ENCODE measurements around the gene ZNF396.

ZNF396 gene

GRCh38 chr18:35383136-35383535, 6.0 kb upstream of the ZNF396 start:
- DNase-seq (ENCODE audit: low read depth) = no peak

GRCh38 chr18:35379421-35379820, 2.3 kb upstream of the ZNF396 start:
- DNase-seq (ENCODE audit: low read depth) = no peak

GRCh38 chr18:35378574-35378896, 1.4 kb upstream of the ZNF396 start:
- DNase-seq (ENCODE audit: low read depth) = no peak

- DNase-seq (ENCODE audit: low read depth) = no peak
Measured at GRCh38 chr18:35377875-35378573, 887 bp upstream of the ZNF396 start.

- DNase-seq (ENCODE audit: low read depth) = no peak
Measured at GRCh38 chr18:35376393-35376741, 770 bp downstream of the ZNF396 start.

- no peak for DNase-seq (ENCODE audit: low read depth)
Measured at GRCh38 chr18:35374708-35375107, 2.4 kb downstream of the ZNF396 start.

GRCh38 chr18:35371412-35372195, 5.5 kb downstream of the ZNF396 start:
- DNase-seq (ENCODE audit: low read depth) = no peak

GRCh38 chr18:35369126-35369525, 8.0 kb downstream of the ZNF396 start:
- DNase-seq (ENCODE audit: low read depth) = no peak

- DNase-seq (ENCODE audit: low read depth) = no peak
Measured at GRCh38 chr18:35368595-35368994, 8.5 kb downstream of the ZNF396 start.

GRCh38 chr18:35362531-35362930, 14.6 kb downstream of the ZNF396 start:
- no peak for DNase-seq (ENCODE audit: low read depth)

- DNase-seq (ENCODE audit: low read depth) = no peak
Measured at GRCh38 chr18:35361570-35362321, 15.4 kb downstream of the ZNF396 start.

- DNase-seq (ENCODE audit: low read depth) = peak; percentile 26
Measured at GRCh38 chr18:35355140-35355618, 22.0 kb downstream of the ZNF396 start.

GRCh38 chr18:35352778-35353177, 24.4 kb downstream of the ZNF396 start:
- DNase-seq (ENCODE audit: low read depth) = no peak

- no peak for DNase-seq (ENCODE audit: low read depth)
Measured at GRCh38 chr18:35352283-35352682, 24.9 kb downstream of the ZNF396 start.

GRCh38 chr18:35348001-35348400, 29.1 kb downstream of the ZNF396 start:
- DNase-seq (ENCODE audit: low read depth) = no peak

- DNase-seq (ENCODE audit: low read depth) = no peak
Measured at GRCh38 chr18:35345950-35346349, 31.2 kb downstream of the ZNF396 start.

- no peak for DNase-seq (ENCODE audit: low read depth)
Measured at GRCh38 chr18:35345460-35345921, 31.6 kb downstream of the ZNF396 start.

GRCh38 chr18:35344736-35345459, 32.2 kb downstream of the ZNF396 start:
- DNase-seq (ENCODE audit: low read depth) = no peak

GRCh38 chr18:35343936-35344735, 33.0 kb downstream of the ZNF396 start, which contains the start of gene ZNF24:
ZNF24 (minus strand) TSS chr18:35344420; CDS start chr18:35340650, 3,770 bp downstream.
- DNase-seq (ENCODE audit: low read depth) = peak; percentile 82

GRCh38 chr18:35343488-35343935, 33.6 kb downstream of the ZNF396 start:
- no peak for DNase-seq (ENCODE audit: low read depth)

- no peak for DNase-seq (ENCODE audit: low read depth)
Measured at GRCh38 chr18:35337286-35337685, 39.9 kb downstream of the ZNF396 start.
